H1 (cell line): ENCODE measurements around the gene CRTC1.

Experiments used
- EP300 ChIP-seq, 2 experiments: IDR thresholded peaks; 1 replicate in 1 of 2; 2 replicates in 1 of 2; pipeline ENCODE4 v1.6.1; 2011 to 2012; ENCODE audit warnings: low read depth in 2 of 2, low read length in 2 of 2, mild to moderate bottlenecking in 2 of 2, borderline replicate concordance in 1 of 2, inconsistent platforms in 1 of 2, moderate library complexity in 1 of 2
- FOSL1 ChIP-seq: IDR thresholded peaks from 2 replicates; pipeline ENCODE4 v1.6.1; 2011; ENCODE audit warnings: mild to moderate bottlenecking, low read depth, low read length, moderate library complexity; ENCODE audit not compliant: insufficient read depth
- HDAC6 ChIP-seq: IDR thresholded peaks from one replicate; pipeline ENCODE4 v1.7.1; 2012; ENCODE audit warnings: low read depth, mild to moderate bottlenecking, inconsistent platforms, low read length, moderate library complexity
- MAX ChIP-seq: IDR thresholded peaks from 2 replicates; pipeline ENCODE4 v1.6.1; 2012; ENCODE audit warnings: inconsistent platforms
- RFX5 ChIP-seq: IDR thresholded peaks from 2 replicates; pipeline ENCODE4 v1.6.1; 2011; ENCODE audit warnings: low read depth, low read length, improper control_type of control experiment, borderline replicate concordance
- TEAD4 ChIP-seq: IDR thresholded peaks from 2 replicates; pipeline ENCODE4 v1.6.1; 2012; ENCODE audit warnings: low read depth, low read length, inconsistent platforms, mixed read lengths
- YY1 ChIP-seq: IDR thresholded peaks from 2 replicates; pipeline ENCODE4 v1.6.1; 2011; ENCODE audit warnings: low read depth, mild to moderate bottlenecking, low read length

- TF ChIP-seq RFX5 (no peak), MAX (no peak), EP300 (IDR thresholded peaks at IDR 0.05; ENCODE audit: borderline replicate concordance in 1 of 2, low read depth in 2 of 2, low read length in 2 of 2) (no peak), YY1 (no peak), HDAC6 (no peak), FOSL1 (no peak), TEAD4 (no peak)
Observed at GRCh38 chr19:18765224-18765623, 81.7 kb downstream of the CRTC1 start.
